Caco-2 (cell line): ENCODE data around the gene RAMP1. TPM values are rescaled to one million over a fixed set of nuclear protein-coding genes. Genes with fewer than 3 reads are reported as not detected.

Experiments used
- BruUV-seq: library from RNA; stranded (reverse); fragments of 400-500 nt; replicated peaks from 2 replicates; lab custom pipeline; 2021; lab: Mats Ljungman, UMichigan
- CTCF ChIA-PET: fragments of 300-600 bp; sonication (Branson Sonifier 250); formaldehyde crosslinking; loops from one replicate; lab custom pipeline; 2022; ENCODE audit warnings: antibody characterized with exemption; lab: Charles Lee
- POLR2A ChIA-PET: fragments of 300-600 bp; sonication (Branson Sonifier 250); formaldehyde crosslinking; loops from one replicate; lab custom pipeline; 2022; ENCODE audit warnings: antibody characterized with exemption; lab: Charles Lee
- DNase-seq, 2 experiments: peaks; one replicate each; pipeline versions ENCODE4 v3.0.0 to v3.0.0-alpha.2; 2020 to 2022
- H3K27me3 ChIP-seq: replicated peaks from 2 replicates; pipeline ENCODE4 v1.6.0; 2011; ENCODE audit warnings: low read length; ENCODE audit not compliant: control insufficient read depth, insufficient read depth
- H3K36me3 ChIP-seq: 2 replicates; pipeline ENCODE4 v1.5.1; 2011; ENCODE audit warnings: low read length; ENCODE audit not compliant: control insufficient read depth, insufficient read depth
- H3K4me1 ChIP-seq: fragments of 250-450 bp; sonication (Bioruptor Pico); 2 replicates; pipeline ENCODE4 v1.5.1; 2020; ENCODE audit warnings: mild to moderate bottlenecking
- H3K4me3 ChIP-seq: 2 replicates; pipeline ENCODE4 v1.5.1; 2011; ENCODE audit warnings: low read depth, mild to moderate bottlenecking, control low read depth, low read length
- H3K9me3 ChIP-seq: fragments of 250-450 bp; sonication (Bioruptor Pico); 2 replicates; pipeline ENCODE4 v1.5.1; 2020; ENCODE audit warnings: mild to moderate bottlenecking, moderate library complexity
- H3K27ac Mint-ChIP-seq: one replicate; pipeline ENCODE4 v1.8.0; 2022; ENCODE audit warnings: mixed read lengths; ENCODE audit not compliant: unreplicated experiment
- H3K27me3 Mint-ChIP-seq: one replicate; pipeline ENCODE4 v1.8.0; 2022; ENCODE audit warnings: mixed read lengths; ENCODE audit not compliant: insufficient read depth, unreplicated experiment
- H3K36me3 Mint-ChIP-seq: one replicate; pipeline ENCODE4 v1.8.0; 2022; ENCODE audit warnings: mild to moderate bottlenecking, mixed read lengths; ENCODE audit not compliant: insufficient read depth, unreplicated experiment
- H3K4me1 Mint-ChIP-seq: one replicate; pipeline ENCODE4 v1.8.0; 2022; ENCODE audit warnings: low read depth, mixed read lengths; ENCODE audit not compliant: unreplicated experiment
- H3K4me3 Mint-ChIP-seq: one replicate; pipeline ENCODE4 v1.8.0; 2022; ENCODE audit warnings: mild to moderate bottlenecking, moderate library complexity, mixed read lengths; ENCODE audit not compliant: unreplicated experiment
- H3K9me3 Mint-ChIP-seq: one replicate; pipeline ENCODE4 v1.8.0; 2022; ENCODE audit warnings: mixed read lengths; ENCODE audit not compliant: unreplicated experiment
- CTCF ChIP-seq, 2 experiments: fragments of 200-600 bp in 1 of 2; IDR thresholded peaks; 1 replicate in 1 of 2; 2 replicates in 1 of 2; pipeline versions ENCODE4 v1.5.1 to v1.8.0; 2011 to 2022; ENCODE audit warnings: antibody characterized with exemption in 1 of 2, control low read depth in 1 of 2, inconsistent platforms in 1 of 2, low read depth in 1 of 2, low read length in 1 of 2, mild to moderate bottlenecking in 1 of 2, moderate library complexity in 1 of 2; ENCODE audit not compliant: insufficient read depth in 1 of 2, severe bottlenecking in 1 of 2, unreplicated experiment in 1 of 2
- intact Hi-C: fragments of 100-400 bp; cut with micrococcal nuclease; formaldehyde crosslinking; loops from one replicate; pipeline ENCODE4 v1.10.0; 2022; ENCODE audit not compliant: unreplicated experiment
- total RNA-seq: library from RNA; stranded (reverse); gene quantifications from 2 replicates; pipeline ENCODE4 v1.2.3, GENCODE V29; 2022

Gene RAMP1
- total RNA-seq, 1 experiment from 2014 or later = 2.2 TPM

DNA sequence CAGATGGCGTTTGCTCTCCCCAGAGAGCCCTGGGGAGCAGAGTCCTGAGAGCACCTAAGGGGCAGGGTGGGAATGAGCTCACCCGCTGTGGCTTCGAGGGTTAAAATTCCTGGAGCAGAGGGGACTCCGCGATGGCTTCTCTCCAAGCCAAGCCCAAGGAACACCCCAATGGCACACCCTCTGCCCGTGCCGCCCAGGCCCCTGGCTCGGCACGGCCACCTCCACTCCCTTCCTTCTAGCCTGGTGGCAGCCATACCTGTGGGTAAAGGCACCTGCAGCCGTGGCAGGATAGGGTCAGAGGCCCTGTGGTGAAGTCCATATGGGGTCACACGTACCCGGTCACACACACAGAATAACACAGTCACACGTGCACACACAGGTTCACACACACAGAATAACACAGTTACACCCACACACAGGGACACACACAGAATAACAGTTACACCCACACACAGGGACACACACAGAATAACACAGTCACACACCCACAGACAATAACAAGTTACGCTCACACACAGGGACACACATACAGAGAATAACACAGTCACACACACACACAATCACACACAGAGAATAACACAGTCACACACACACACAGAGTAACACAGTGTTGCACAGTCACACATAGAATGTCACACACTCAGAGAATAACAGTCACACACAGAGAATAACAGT lies 50.5 kb downstream of the RAMP1 start:
- no peak for DNase-seq
- Mint-ChIP-seq H3K36me3 (no peaks in the 10 kb centered on the region), H3K27me3 (no peaks in the 10 kb centered on the region), H3K4me1 (no peaks in the 10 kb centered on the region), H3K27ac (no peak overlapping the region), H3K9me3 (peaks cover 11% of the 10 kb centered on the region), H3K4me3 (no peak overlapping the region)
- no TSS peak for BruUV-seq
- ChIA-PET CTCF (no interaction called here), POLR2A (no interaction called here)
- Histone ChIP-seq H3K9me3 (no peaks in the 10 kb centered on the region), H3K36me3 (no peaks in the 10 kb centered on the region), H3K4me1 (no peaks in the 10 kb centered on the region), H3K27me3 (no peaks in the 10 kb centered on the region), H3K4me3 (no peak overlapping the region)
- TF ChIP-seq CTCF (IDR thresholded peaks at IDR 0.05; ENCODE audit: insufficient read depth in 1 of 2, low read depth in 1 of 2, low read length in 1 of 2, severe bottlenecking in 1 of 2, unreplicated experiment in 1 of 2) = no peak
- intact Hi-C loops = no loop called here

- Histone ChIP-seq H3K27me3 (no peaks in the 10 kb centered on the region), H3K4me1 (no peaks in the 10 kb centered on the region), H3K36me3 (no peaks in the 10 kb centered on the region), H3K4me3 (no peak overlapping the region), H3K9me3 (no peaks in the 10 kb centered on the region)
- TF ChIP-seq CTCF (IDR thresholded peaks at IDR 0.05; ENCODE audit: insufficient read depth in 1 of 2, low read depth in 1 of 2, low read length in 1 of 2, severe bottlenecking in 1 of 2, unreplicated experiment in 1 of 2) = no peak
- Mint-ChIP-seq H3K27ac (no peak overlapping the region), H3K36me3 (no peaks in the 10 kb centered on the region), H3K4me3 (no peak overlapping the region), H3K27me3 (no peaks in the 10 kb centered on the region), H3K9me3 (peaks cover 11% of the 10 kb centered on the region), H3K4me1 (no peaks in the 10 kb centered on the region)
- BruUV-seq = no TSS peak
- DNase-seq = no peak
- POLR2A ChIA-PET = no interaction called here
- CTCF ChIA-PET = no interaction called here
- intact Hi-C loops = no loop called here
Measured at GRCh38 chr2:237910576-237911362, 51.3 kb downstream of the RAMP1 start.

DNA sequence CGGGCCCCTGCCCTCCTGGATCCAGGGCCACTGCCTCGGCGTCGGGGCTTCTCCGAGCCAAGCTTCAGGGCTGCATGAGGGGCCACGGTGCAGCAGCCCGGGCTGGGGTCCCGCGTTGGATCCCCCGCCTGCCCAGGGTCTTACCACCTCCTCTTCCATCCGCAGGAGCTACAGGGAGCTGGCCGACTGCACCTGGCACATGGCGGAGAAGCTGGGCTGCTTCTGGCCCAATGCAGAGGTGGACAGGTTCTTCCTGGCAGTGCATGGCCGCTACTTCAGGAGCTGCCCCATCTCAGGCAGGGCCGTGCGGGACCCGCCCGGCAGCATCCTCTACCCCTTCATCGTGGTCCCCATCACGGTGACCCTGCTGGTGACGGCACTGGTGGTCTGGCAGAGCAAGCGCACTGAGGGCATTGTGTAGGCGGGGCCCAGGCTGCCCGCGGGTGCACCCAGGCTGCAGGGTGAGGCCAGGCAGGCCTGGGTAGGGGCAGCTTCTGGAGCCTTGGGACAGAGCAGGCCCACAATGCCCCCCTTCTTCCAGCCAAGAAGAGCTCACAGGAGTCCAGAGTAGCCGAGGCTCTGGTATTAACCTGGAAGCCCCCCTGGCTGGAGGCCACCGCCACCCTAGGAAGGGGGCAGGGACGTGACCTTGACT lies 52.1 kb downstream of the RAMP1 start:
- TF ChIP-seq CTCF (IDR thresholded peaks at IDR 0.05; ENCODE audit: insufficient read depth in 1 of 2, low read depth in 1 of 2, low read length in 1 of 2, severe bottlenecking in 1 of 2, unreplicated experiment in 1 of 2) = no peak
- no peaks in the 10 kb centered on the region for H3K27me3 ChIP-seq
- H3K27me3 Mint-ChIP-seq = no peaks in the 10 kb centered on the region
- intact Hi-C loops = no loop called here
- H3K36me3 Mint-ChIP-seq = no peaks in the 10 kb centered on the region
- BruUV-seq = no TSS peak
- H3K4me3 ChIP-seq = no peak overlapping the region
- no peak overlapping the region for H3K27ac Mint-ChIP-seq
- ChIA-PET CTCF (no interaction called here), POLR2A (no interaction called here)
- no peaks in the 10 kb centered on the region for H3K4me1 Mint-ChIP-seq
- peaks cover 11% of the 10 kb centered on the region for H3K9me3 Mint-ChIP-seq
- H3K4me1 ChIP-seq = no peaks in the 10 kb centered on the region
- no peak overlapping the region for H3K4me3 Mint-ChIP-seq
- H3K9me3 ChIP-seq = no peaks in the 10 kb centered on the region
- H3K36me3 ChIP-seq = no peaks in the 10 kb centered on the region
- DNase-seq = no peak
